T-cell (primary cell): ENCODE data around the gene WBP2. TPM values are rescaled to one million over a fixed set of nuclear protein-coding genes. Genes with fewer than 3 reads are reported as not detected.
A peak's percentile ranks its signal among the peaks of the same experiment; 100 is the strongest.
"Not testable (repeated sequence)": the region's sequence is repeated elsewhere in the genome, so short reads cannot be mapped to it uniquely, and the experiment has no call there.

ENCODE experiments used
- ATAC-seq, 4 experiments: fragments of 200-7000 bp in 3 of 4; fragments of 150-1000 bp in 1 of 4; cut with Tn5 transposase; replicated peaks in 1 of 4; 1 replicate in 3 of 4; 2 replicates in 1 of 4; pipeline ENCODE4 v1.10.0; 2021; ENCODE audit warnings: moderate library complexity in 3 of 4, mild to moderate bottlenecking in 2 of 4, moderate number of reproducible peaks in 1 of 4
- CTCF ChIA-PET, 2 donors: fragments of 300-600 bp; sonication (Branson Sonifier 250); formaldehyde crosslinking; loops; one replicate each; lab custom pipeline; 2022; ENCODE audit warnings: antibody characterized with exemption in 2 of 2; lab: Charles Lee
- POLR2A ChIA-PET, 2 donors: fragments of 300-600 bp; sonication (Branson Sonifier 250); formaldehyde crosslinking; loops; one replicate each; lab custom pipeline; 2022; ENCODE audit warnings: antibody characterized with exemption in 2 of 2; lab: Charles Lee
- DNase-seq, 35 experiments: peaks; one replicate each; pipeline versions ENCODE4 v3.0.0 to v3.0.0-alpha.2; 2013 to 2023
- H3K27ac ChIP-seq: one replicate; pipeline ENCODE4 v1.5.1; 2013; ENCODE audit warnings: low read length
- H3K27me3 ChIP-seq, 2 experiments: replicated peaks in 1 of 2; 1 replicate in 1 of 2; 2 replicates in 1 of 2; pipeline versions ENCODE4 v1.6.1 to v1.7.0; 2013; ENCODE audit warnings: low read length in 1 of 2, mixed read lengths in 1 of 2; ENCODE audit not compliant: control insufficient read depth in 2 of 2, insufficient read depth in 2 of 2; ENCODE audit errors: extremely low read depth in 1 of 2
- H3K36me3 ChIP-seq, 2 donors: 1 replicate in 1 of 2; 2 replicates in 1 of 2; pipeline versions ENCODE4 v1.6.1 to v1.7.0; 2013; ENCODE audit warnings: low read length in 1 of 2; ENCODE audit not compliant: control insufficient read depth in 2 of 2, insufficient read depth in 1 of 2; ENCODE audit errors: extremely low read depth in 1 of 2
- H3K4me1 ChIP-seq, 2 experiments: 1 replicate in 1 of 2; 2 replicates in 1 of 2; pipeline versions ENCODE4 v1.6.1 to v1.7.0; 2013; ENCODE audit warnings: low read length in 2 of 2, mixed read lengths in 1 of 2; ENCODE audit not compliant: insufficient read depth in 2 of 2, control insufficient read depth in 1 of 2; ENCODE audit errors: extremely low read depth in 1 of 2
- H3K4me3 ChIP-seq, 2 donors: 1 replicate in 1 of 2; 2 replicates in 1 of 2; pipeline versions ENCODE4 v1.5.1 to v1.7.0; 2013; ENCODE audit warnings: mild to moderate bottlenecking in 2 of 2, low read length in 1 of 2, moderate library complexity in 1 of 2; ENCODE audit not compliant: control insufficient read depth in 1 of 2; ENCODE audit errors: extremely low read depth in 1 of 2
- H3K9me3 ChIP-seq: 2 replicates; pipeline ENCODE4 v1.7.0; 2013
- H3K27ac Mint-ChIP-seq, 2 donors: one replicate each; pipeline ENCODE4 v1.8.0; 2020 to 2021; ENCODE audit warnings: mild to moderate bottlenecking in 2 of 2, mixed read lengths in 2 of 2
- H3K27me3 Mint-ChIP-seq, 2 donors: one replicate each; pipeline ENCODE4 v1.8.0; 2021 to 2022; ENCODE audit warnings: mixed read lengths in 2 of 2
- H3K36me3 Mint-ChIP-seq: one replicate; pipeline ENCODE4 v1.8.0; 2021; ENCODE audit warnings: mixed read lengths
- H3K4me1 Mint-ChIP-seq, 3 donors: one replicate each; pipeline ENCODE4 v1.8.0; 2020 to 2022; ENCODE audit warnings: mixed read lengths in 3 of 3, mild to moderate bottlenecking in 1 of 3
- H3K4me3 Mint-ChIP-seq, 3 donors: one replicate each; pipeline ENCODE4 v1.8.0; 2020 to 2022; ENCODE audit warnings: mild to moderate bottlenecking in 3 of 3, mixed read lengths in 3 of 3, moderate library complexity in 3 of 3
- H3K9me3 Mint-ChIP-seq, 3 donors: one replicate each; pipeline ENCODE4 v1.8.0; 2020 to 2022; ENCODE audit warnings: mixed read lengths in 3 of 3
- WGBS: methylation state at CpG from one replicate; pipeline ENCODE4 v1.1.5; 2013; ENCODE audit warnings: missing lambda C conversion rate; ENCODE audit not compliant: insufficient coverage; 5-methylcytosine and 5-hydroxymethylcytosine counted together
- total RNA-seq, 35 experiments: library from RNA in 6 of 35; stranded (reverse) in 6 of 35; fragments of 120-200 nt in 1 of 35; gene quantifications; one replicate each; pipeline versions ENCODE4 v1.2.1 to v1.2.4 and lab custom pipeline; 2013 to 2026

The WBP2 gene
- total RNA-seq, 5 donors from 2014 or later (not counting 1 experiment from before 2014, with no cell fraction given): 91.4 to 158 (median 138) TPM

GRCh38 chr17:75870228-75870627 lies 15.1 kb upstream of the WBP2 start:
- H3K4me3 Mint-ChIP-seq, H3K9me3 Mint-ChIP-seq, POLR2A ChIA-PET, ATAC-seq, H3K9me3 ChIP-seq, H3K36me3 Mint-ChIP-seq, H3K36me3 ChIP-seq, H3K27ac Mint-ChIP-seq, DNase-seq, H3K27me3 ChIP-seq, H3K27ac ChIP-seq, H3K27me3 Mint-ChIP-seq, H3K4me3 ChIP-seq: not testable (repeated sequence)
- WGBS: 93% methylated on average over 5 of the region's 10 CpGs
- CTCF ChIA-PET: interaction anchor here in 1 of 2 donors (1.1 kb wide), 1 partner anchor 16 kb away, joined by 3 read pairs; no protein-coding TSS in a partner anchor
- peaks cover 18 to 29% (median 21%) of the 10 kb centered on the region in 3 donors for H3K4me1 Mint-ChIP-seq
- peaks cover 11 to 28% of the 10 kb centered on the region in 2 experiments for H3K4me1 ChIP-seq

GRCh38 chr17:75869282-75870141 lies 14.4 kb upstream of the WBP2 start:
- Mint-ChIP-seq H3K9me3 (no peaks in the 10 kb centered on the region), H3K27me3 (no peaks in the 10 kb centered on the region), H3K4me3 (no peak overlapping the region), H3K4me1 (peaks cover 23 to 33% (median 28%) of the 10 kb centered on the region in 3 donors), H3K36me3 (no peaks in the 10 kb centered on the region), H3K27ac (peak overlapping the region in 1 of 2 donors; percentile 39)
- no peak overlapping the region for H3K4me3 ChIP-seq
- no peak overlapping the region for H3K27ac ChIP-seq
- ChIA-PET CTCF (interaction anchor here (0.6 to 1.1 kb wide), 2 partner anchors 15 to 473 kb away, joined by 3 to 5 read pairs; no protein-coding TSS in a partner anchor), POLR2A (no interaction called here)
- ATAC-seq: no peak
- H3K9me3 ChIP-seq: no peaks in the 10 kb centered on the region
- H3K36me3 ChIP-seq: no peaks in the 10 kb centered on the region
- H3K4me1 ChIP-seq: peaks cover 10 to 30% of the 10 kb centered on the region in 2 experiments
- no peaks in the 10 kb centered on the region for H3K27me3 ChIP-seq
- 92% methylated on average over 16 of the region's 23 CpGs for WGBS
- no peak for DNase-seq

- H3K36me3 Mint-ChIP-seq, H3K4me3 Mint-ChIP-seq, H3K27me3 Mint-ChIP-seq, H3K27ac ChIP-seq, H3K27me3 ChIP-seq, H3K36me3 ChIP-seq, ATAC-seq, POLR2A ChIA-PET, H3K27ac Mint-ChIP-seq, H3K4me3 ChIP-seq, H3K9me3 ChIP-seq, H3K9me3 Mint-ChIP-seq, DNase-seq, CTCF ChIA-PET: not testable (repeated sequence)
- H3K4me1 ChIP-seq: peaks cover 15 to 34% of the 10 kb centered on the region in 2 experiments
- WGBS: 92% methylated on average over 9 of the region's 12 CpGs
- H3K4me1 Mint-ChIP-seq: peaks cover 29 to 37% (median 30%) of the 10 kb centered on the region in 3 donors
These were observed 13.7 kb upstream of the WBP2 start for GRCh38 chr17:75868730-75869281.

- H3K27ac ChIP-seq: peak overlapping the region; percentile 72
- ChIA-PET POLR2A (interaction anchor here (0.6 to 0.9 kb wide), 7 partner anchors 15 to 719 kb away, joined by 3 to 8 read pairs (median 4); a partner anchor contains a TSS), CTCF (interaction anchor here (0.6 to 1.4 kb wide), 6 partner anchors 10 to 543 kb away, joined by 3 to 10 read pairs (median 4); partner anchors contain the start of gene WBP2 (in 1 of the 2))
- not testable (repeated sequence) for ATAC-seq, H3K4me3 ChIP-seq, H3K4me3 Mint-ChIP-seq, H3K36me3 Mint-ChIP-seq, H3K9me3 ChIP-seq, DNase-seq, H3K9me3 Mint-ChIP-seq, H3K27me3 Mint-ChIP-seq, H3K27me3 ChIP-seq, H3K36me3 ChIP-seq
- H3K4me1 Mint-ChIP-seq: peaks cover 16 to 29% (median 19%) of the 10 kb centered on the region in 3 donors
- peaks cover 6 to 27% of the 10 kb centered on the region in 2 experiments for H3K4me1 ChIP-seq
- WGBS: 94% methylated on average over 10 of the region's 17 CpGs
- peak overlapping the region; percentile 23 to 77 for H3K27ac Mint-ChIP-seq
These were observed 10.5 kb upstream of the WBP2 start for GRCh38 chr17:75865404-75866188.

GRCh38 chr17:75864887-75865286 lies 9.8 kb upstream of the WBP2 start:
- H3K9me3 ChIP-seq, H3K36me3 Mint-ChIP-seq, H3K9me3 Mint-ChIP-seq, H3K27me3 ChIP-seq, H3K4me3 ChIP-seq, H3K36me3 ChIP-seq, H3K27me3 Mint-ChIP-seq: not testable (repeated sequence)
- ChIA-PET CTCF (interaction anchor here in 1 of 2 donors (0.6 to 1.4 kb wide), 7 partner anchors 9 to 618 kb away, joined by 3 to 10 read pairs (median 4); partner anchors contain the start of genes TRIM65 and WBP2), POLR2A (interaction anchor here (0.6 to 0.9 kb wide), 12 partner anchors 9 to 720 kb away, joined by 3 to 8 read pairs (median 4); partner anchors contain the start of genes UNK (in 1 of the 2) and WBP2 (in 1 of the 2))
- peak in 1 of 35 experiments; percentile 60 for DNase-seq
- Mint-ChIP-seq H3K4me1 (peaks cover 16 to 28% (median 19%) of the 10 kb centered on the region in 3 donors), H3K4me3 (peak overlapping the region in 1 of 3 donors; percentile 27), H3K27ac (peak overlapping the region; percentile 89)
- ATAC-seq: peak in 2 of 4 experiments; percentile 39 to 71
- peaks cover 6 to 27% of the 10 kb centered on the region in 2 experiments for H3K4me1 ChIP-seq
- WGBS: 81% methylated on average over 2 of the region's 4 CpGs
- H3K27ac ChIP-seq: peak overlapping the region; percentile 72
